Liver (tissue), 2 donors: ENCODE measurements around the gene MED17.

Experiments used
- CTCF ChIP-seq: fragments of 150-350 bp; IDR thresholded peaks from 2 replicates; pipeline ENCODE4 v1.5.1; 2017; ENCODE audit warnings: improper control_type of control experiment, low read depth, low read length; ENCODE audit not compliant: missing input control
- FOXA1 ChIP-seq: IDR thresholded peaks from 2 replicates; pipeline ENCODE4 v1.6.1; 2016; ENCODE audit warnings: antibody characterized with exemption
- donor health status: healthy.

- TF ChIP-seq FOXA1 = no peak
- no peak for TF ChIP-seq CTCF
These were observed 18.5 kb upstream of the MED17 start for GRCh38 chr11:93765551-93765950.
